Measurements from ENCODE around the gene SERPINA12.

Gene SERPINA12

DNA sequence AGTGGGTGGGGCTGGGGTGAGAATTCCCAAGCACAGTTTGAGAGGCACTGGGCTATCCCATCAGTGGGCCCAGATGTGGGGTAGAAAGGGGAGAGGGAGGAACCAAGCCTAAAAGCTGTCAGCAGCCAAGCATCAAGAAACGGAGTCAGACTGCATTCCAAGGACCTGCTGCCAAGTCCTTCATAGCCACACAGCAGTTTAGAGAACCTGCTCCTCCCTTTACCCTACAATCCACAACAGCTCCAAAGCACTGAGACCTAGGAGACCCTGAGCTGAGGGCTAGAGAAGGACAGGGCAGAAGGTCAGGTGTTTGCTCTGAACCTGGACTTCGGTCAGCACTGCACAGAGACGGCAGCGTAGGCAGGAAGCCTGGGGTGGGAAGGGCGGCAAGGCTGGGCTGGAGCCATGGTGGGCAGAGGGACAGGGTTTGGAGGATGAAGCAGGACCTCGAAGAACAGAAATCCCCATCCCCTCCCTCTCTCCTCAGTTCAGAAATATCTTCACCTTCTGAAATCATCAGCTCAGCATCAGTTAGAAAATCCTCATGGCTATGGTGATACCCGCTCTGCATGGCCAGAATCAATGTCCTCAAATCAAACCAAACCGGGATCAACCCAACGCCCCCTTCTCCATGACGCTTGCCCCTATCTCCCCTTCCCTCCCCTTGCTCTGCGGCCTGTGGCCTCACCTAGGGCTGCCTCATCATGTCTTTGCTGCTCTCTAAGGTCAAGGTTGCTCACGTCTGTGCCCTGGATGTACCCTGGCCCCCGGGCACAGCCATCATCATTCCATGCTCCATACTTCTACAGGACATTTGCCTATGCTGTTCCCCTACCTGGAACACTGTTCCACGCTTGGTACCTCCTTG lies 39.1 kb upstream of the SERPINA12 start:
- H3K9me3 ChIP-seq (ENCODE audit: control insufficient read depth, insufficient read depth, low read length), result no peaks in the 10 kb centered on the region
- no peak overlapping the region for H3K27ac ChIP-seq (ENCODE audit: low read depth, low read length)
- H3K4me2 ChIP-seq (ENCODE audit: low read length), result no peak overlapping the region
- H4K20me1 ChIP-seq (ENCODE audit: control insufficient read depth, insufficient read depth, low read depth, low read length), result no peaks in the 10 kb centered on the region
- no peaks in the 10 kb centered on the region for H3K4me1 ChIP-seq (ENCODE audit: control insufficient read depth, low read length)
- H3K9me2 ChIP-seq (replicated peaks; ENCODE audit: control insufficient read depth, low read length), result no peaks in the 10 kb centered on the region
- H3F3A ChIP-seq (ENCODE audit: control insufficient read depth, insufficient read depth), result no peaks in the 10 kb centered on the region
- no peaks in the 10 kb centered on the region for H3K36me3 ChIP-seq (ENCODE audit: control insufficient read depth, low read length)
- peaks cover 3% of the 10 kb centered on the region for H3K27me3 ChIP-seq (ENCODE audit: control insufficient read depth, low read length)
- H3K4me3 ChIP-seq (ENCODE audit: low read length), result no peak overlapping the region
- TF ChIP-seq, protein P1, sequence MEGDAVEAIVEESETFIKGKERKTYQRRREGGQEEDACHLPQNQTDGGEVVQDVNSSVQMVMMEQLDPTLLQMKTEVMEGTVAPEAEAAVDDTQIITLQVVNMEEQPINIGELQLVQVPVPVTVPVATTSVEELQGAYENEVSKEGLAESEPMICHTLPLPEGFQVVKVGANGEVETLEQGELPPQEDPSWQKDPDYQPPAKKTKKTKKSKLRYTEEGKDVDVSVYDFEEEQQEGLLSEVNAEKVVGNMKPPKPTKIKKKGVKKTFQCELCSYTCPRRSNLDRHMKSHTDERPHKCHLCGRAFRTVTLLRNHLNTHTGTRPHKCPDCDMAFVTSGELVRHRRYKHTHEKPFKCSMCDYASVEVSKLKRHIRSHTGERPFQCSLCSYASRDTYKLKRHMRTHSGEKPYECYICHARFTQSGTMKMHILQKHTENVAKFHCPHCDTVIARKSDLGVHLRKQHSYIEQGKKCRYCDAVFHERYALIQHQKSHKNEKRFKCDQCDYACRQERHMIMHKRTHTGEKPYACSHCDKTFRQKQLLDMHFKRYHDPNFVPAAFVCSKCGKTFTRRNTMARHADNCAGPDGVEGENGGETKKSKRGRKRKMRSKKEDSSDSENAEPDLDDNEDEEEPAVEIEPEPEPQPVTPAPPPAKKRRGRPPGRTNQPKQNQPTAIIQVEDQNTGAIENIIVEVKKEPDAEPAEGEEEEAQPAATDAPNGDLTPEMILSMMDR (IDR thresholded peaks at IDR 0.05; ENCODE audit: low read depth, low read length, poor library complexity, severe bottlenecking), result no peak
- no peak for TF ChIP-seq EZH2phosphoT487 (IDR thresholded peaks at IDR 0.05; ENCODE audit: borderline replicate concordance, low read length)
- no peaks in the 10 kb centered on the region for H3K79me2 ChIP-seq (ENCODE audit: control insufficient read depth, low read length)

DNA sequence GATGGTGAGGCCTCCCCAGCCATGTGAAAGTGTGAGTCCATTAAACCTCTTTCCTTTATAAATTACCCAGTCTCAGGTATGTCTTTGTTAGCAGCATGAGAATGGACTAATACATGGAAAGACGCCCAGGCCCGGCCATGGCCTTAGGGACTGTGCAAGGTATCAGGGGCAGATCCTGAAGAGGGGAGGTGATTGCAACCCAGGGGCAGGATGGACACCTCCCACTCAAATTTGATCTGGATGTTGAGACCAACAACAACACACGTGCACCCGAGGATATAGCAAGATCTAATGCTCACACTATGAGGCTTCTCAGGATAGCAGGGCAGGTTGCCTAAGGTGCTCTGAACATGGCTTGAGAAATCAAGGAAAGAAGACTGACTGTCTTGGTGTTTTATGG lies 38.5 kb upstream of the SERPINA12 start:
- Histone ChIP-seq H3K4me2 (ENCODE audit: low read length) (no peak overlapping the region), H3K36me3 (ENCODE audit: control insufficient read depth, low read length) (no peaks in the 10 kb centered on the region), H4K20me1 (ENCODE audit: control insufficient read depth, insufficient read depth, low read depth, low read length) (no peaks in the 10 kb centered on the region), H3K4me1 (ENCODE audit: control insufficient read depth, low read length) (no peaks in the 10 kb centered on the region), H3K9me3 (ENCODE audit: control insufficient read depth, insufficient read depth, low read length) (no peaks in the 10 kb centered on the region), H3K79me2 (ENCODE audit: control insufficient read depth, low read length) (no peaks in the 10 kb centered on the region), H3K27me3 (ENCODE audit: control insufficient read depth, low read length) (peaks cover 3% of the 10 kb centered on the region), H3K27ac (ENCODE audit: low read depth, low read length) (no peak overlapping the region), H3K9me2 (replicated peaks; ENCODE audit: control insufficient read depth, low read length) (no peaks in the 10 kb centered on the region), H3K4me3 (ENCODE audit: low read length) (no peak overlapping the region), H3F3A (ENCODE audit: control insufficient read depth, insufficient read depth) (no peaks in the 10 kb centered on the region)
- TF ChIP-seq, protein P1 (IDR thresholded peaks at IDR 0.05; ENCODE audit: low read depth, low read length, poor library complexity, severe bottlenecking), result no peak
- no peak for TF ChIP-seq EZH2phosphoT487 (IDR thresholded peaks at IDR 0.05; ENCODE audit: borderline replicate concordance, low read length)

DNA sequence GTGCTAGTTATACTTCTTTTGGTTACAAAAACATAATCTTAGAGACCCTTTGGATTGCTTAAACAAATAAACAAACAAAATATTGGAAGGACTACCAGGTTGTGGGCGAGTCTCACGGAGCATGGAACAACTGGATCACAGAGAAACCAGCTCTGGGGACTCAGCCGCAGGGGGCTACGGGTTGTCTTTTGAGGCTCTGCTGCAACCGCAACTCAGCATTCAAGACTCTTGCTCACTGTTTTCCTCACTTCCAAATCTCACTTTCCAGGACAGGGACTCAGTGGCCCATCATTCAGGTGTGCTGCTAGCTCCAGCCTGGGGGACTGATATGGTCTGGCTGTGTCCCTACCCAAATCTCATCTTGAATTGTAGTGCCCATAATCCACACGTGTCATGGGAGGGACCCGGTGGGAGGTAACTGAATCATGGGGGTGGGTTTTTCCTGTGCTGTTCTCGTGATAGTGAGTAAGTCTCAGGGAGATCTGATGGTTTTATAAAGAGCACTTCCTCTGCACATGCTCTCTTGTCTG lies 37.9 kb upstream of the SERPINA12 start:
- Histone ChIP-seq H3K4me1 (ENCODE audit: control insufficient read depth, low read length) (no peaks in the 10 kb centered on the region), H4K20me1 (ENCODE audit: control insufficient read depth, insufficient read depth, low read depth, low read length) (no peaks in the 10 kb centered on the region), H3K9me2 (replicated peaks; ENCODE audit: control insufficient read depth, low read length) (no peaks in the 10 kb centered on the region), H3K4me3 (ENCODE audit: low read length) (no peak overlapping the region), H3K27me3 (ENCODE audit: control insufficient read depth, low read length) (no peaks in the 10 kb centered on the region; the same call in none of the 2 replicates), H3K4me2 (ENCODE audit: low read length) (no peak overlapping the region), H3K9me3 (ENCODE audit: control insufficient read depth, insufficient read depth, low read length) (no peaks in the 10 kb centered on the region), H3F3A (ENCODE audit: control insufficient read depth, insufficient read depth) (no peaks in the 10 kb centered on the region), H3K27ac (ENCODE audit: low read depth, low read length) (no peak overlapping the region), H3K79me2 (ENCODE audit: control insufficient read depth, low read length) (no peaks in the 10 kb centered on the region), H3K36me3 (ENCODE audit: control insufficient read depth, low read length) (no peaks in the 10 kb centered on the region)
- TF ChIP-seq, protein P1 (IDR thresholded peaks at IDR 0.05; ENCODE audit: low read depth, low read length, poor library complexity, severe bottlenecking), result no peak
- no peak for TF ChIP-seq EZH2phosphoT487 (IDR thresholded peaks at IDR 0.05; ENCODE audit: borderline replicate concordance, low read length)
